Gastroesophageal sphincter (tissue), 4 donors: Measurements from ENCODE around the gene TIGD7. TPM values are rescaled to one million over a fixed set of nuclear protein-coding genes. Genes with fewer than 3 reads are reported as not detected.

ENCODE experiments used
- total RNA-seq, 4 donors: library from RNA; depleted of rRNA; stranded (reverse); fragments of >200 nt; gene quantifications; one replicate each; pipeline ENCODE4 v1.1.0, GENCODE V29; 2016

TIGD7 gene
- total RNA-seq, 4 donors from 2014 or later: 4.4 to 8.3 (median 6.2) TPM

Other genes with a start within 250 kb of the TIGD7 start
- 10 to 100 TPM in 3 of 4 donors, 1 to 10 TPM in 1; 2.6 to 39.0 (median 21.6) TPM for gene IL32, start 239.8 kb downstream of the TIGD7 start, total RNA-seq
- gene ZSCAN10, start 206.1 kb downstream of the TIGD7 start, total RNA-seq: 1 to 10 TPM in 1 of 4 donors, not detected in 3; 1.7 TPM
- gene ZNF205, start 192.8 kb downstream of the TIGD7 start, total RNA-seq: 10 to 100 TPM; 11.6 to 25.8 (median 20.4) TPM
- 10 to 100 TPM in 2 of 4 donors, 1 to 10 TPM in 2; 3.6 to 22.3 (median 12.2) TPM for gene ZNF213, start 170.4 kb downstream of the TIGD7 start, total RNA-seq
- gene OR1F1, start 117.2 kb downstream of the TIGD7 start, total RNA-seq: not detected
- 10 to 100 TPM in 2 of 4 donors, 1 to 10 TPM in 2; 5.2 to 11.8 (median 8.0) TPM for gene ZNF200, start 70.3 kb downstream of the TIGD7 start, total RNA-seq
- gene MEFV, start 48.8 kb downstream of the TIGD7 start, total RNA-seq: 1 to 10 TPM; 1.2 to 3.4 (median 1.7) TPM
- gene ZNF263, start 21.9 kb downstream of the TIGD7 start, total RNA-seq: 10 to 100 TPM; 45.5 to 53.6 (median 47.6) TPM
- gene ZNF75A, start 67 bp upstream of the TIGD7 start, total RNA-seq: 10 to 100 TPM; 19.0 to 28.8 (median 27.3) TPM
- under 1 TPM in 1 of 4 donors, not detected in 3; 0.31 TPM for gene OR2C1, start 50.5 kb upstream of the TIGD7 start, total RNA-seq
- 10 to 100 TPM; 11.4 to 25.5 (median 14.0) TPM for gene ZSCAN32, start 95.6 kb upstream of the TIGD7 start, total RNA-seq
- 10 to 100 TPM; 12.1 to 22.9 (median 22.3) TPM for gene ZNF174, start 95.8 kb upstream of the TIGD7 start, total RNA-seq
- gene ZNF597, start 138.1 kb upstream of the TIGD7 start, total RNA-seq: 1 to 10 TPM; 1.4 to 2.8 (median 2.2) TPM
- 10 to 100 TPM; 18.6 to 35.1 (median 28.5) TPM for gene NAA60, start 138.2 kb upstream of the TIGD7 start, total RNA-seq
- gene C16orf90, start 190.1 kb upstream of the TIGD7 start, total RNA-seq: not detected
- 10 to 100 TPM; 27.0 to 48.0 (median 30.1) TPM for gene CLUAP1, start 195.6 kb upstream of the TIGD7 start, total RNA-seq